Fibroblast of gingiva (primary cell): ENCODE results near the gene RPL15.

ENCODE experiments used
- DNase-seq: peaks from one replicate; pipeline ENCODE4 v3.0.0-alpha.2; 2011; ENCODE audit warnings: low read depth

Gene RPL15

DNA sequence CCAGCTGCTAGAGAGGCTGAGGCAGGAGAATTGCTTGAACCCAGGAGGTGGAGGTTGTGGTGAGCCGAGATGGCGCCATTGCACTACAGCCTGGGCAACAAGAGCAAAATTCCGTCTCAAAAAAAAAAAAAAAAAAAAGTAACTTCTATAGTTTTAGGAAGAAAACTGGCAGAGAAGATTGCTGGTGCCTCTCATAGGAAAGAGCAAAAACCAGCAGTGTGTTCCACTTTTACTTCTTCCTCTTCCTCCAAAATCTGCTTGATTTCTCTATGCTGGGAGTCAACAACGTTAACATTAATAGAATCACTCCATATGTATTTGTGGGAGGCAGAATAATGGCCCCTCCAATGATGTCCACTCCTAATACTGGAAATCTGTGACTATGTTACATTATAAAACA is 15.6 kb downstream of the RPL15 start:
- no peak for DNase-seq

DNA sequence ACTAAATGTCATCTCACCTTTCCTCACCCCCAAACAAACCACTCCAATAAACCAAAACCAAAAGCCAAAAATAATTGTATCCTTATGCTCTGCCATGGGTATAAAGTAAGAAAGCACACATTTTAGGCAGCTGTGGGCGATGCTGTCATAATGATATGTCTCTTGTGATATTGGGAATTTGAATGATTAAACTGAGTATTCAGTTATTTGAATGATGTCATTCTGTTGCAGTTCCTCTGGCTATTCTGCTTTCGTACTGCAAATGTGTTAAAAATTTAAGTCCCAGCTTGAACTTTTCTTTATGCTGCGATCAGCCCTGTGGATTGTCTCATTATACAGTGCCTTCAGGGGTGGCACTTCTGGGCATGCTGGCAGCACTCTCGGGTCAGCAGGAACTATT is 17.3 kb downstream of the RPL15 start:
- no peak for DNase-seq

DNA sequence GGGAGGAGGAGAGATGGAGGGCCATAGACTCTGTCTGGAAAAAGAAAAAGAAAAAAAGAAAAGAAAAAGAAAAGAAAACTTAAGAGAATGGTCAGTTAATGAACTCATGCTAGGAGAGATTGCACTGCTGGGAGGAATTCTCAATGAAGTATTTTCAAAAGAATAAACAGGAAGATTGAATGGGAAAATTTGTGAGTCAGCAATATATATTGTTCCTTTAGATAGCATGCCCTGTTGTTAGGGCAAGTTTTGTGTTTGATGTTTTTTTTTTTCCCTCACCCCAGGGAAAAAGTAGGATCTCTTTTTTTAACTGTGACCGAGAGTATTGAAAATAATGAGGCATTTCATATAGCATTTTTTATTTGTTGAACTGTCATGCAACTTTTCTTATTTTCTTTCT is 20.4 kb downstream of the RPL15 start:
- DNase-seq: no peak

DNA sequence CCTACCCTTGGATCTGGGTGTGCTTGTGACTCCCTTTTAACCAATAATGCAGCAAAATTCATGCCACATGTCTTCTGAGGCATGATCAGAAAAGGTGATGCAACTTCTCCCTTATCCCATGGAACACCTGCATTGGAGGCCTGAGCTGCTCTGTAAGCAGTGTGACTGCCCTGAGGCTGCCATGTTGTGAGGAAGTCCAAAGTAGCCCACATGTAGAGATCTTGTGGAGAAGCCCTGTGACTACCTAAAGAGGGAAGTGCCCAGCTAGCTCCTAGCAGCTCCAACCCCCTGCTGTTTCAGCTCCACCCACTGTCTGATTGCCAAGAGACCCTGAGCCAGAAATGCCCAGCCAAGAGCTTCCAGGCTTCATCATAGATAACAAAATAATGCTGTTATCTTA is 21.8 kb downstream of the RPL15 start:
- DNase-seq: no peak

DNA sequence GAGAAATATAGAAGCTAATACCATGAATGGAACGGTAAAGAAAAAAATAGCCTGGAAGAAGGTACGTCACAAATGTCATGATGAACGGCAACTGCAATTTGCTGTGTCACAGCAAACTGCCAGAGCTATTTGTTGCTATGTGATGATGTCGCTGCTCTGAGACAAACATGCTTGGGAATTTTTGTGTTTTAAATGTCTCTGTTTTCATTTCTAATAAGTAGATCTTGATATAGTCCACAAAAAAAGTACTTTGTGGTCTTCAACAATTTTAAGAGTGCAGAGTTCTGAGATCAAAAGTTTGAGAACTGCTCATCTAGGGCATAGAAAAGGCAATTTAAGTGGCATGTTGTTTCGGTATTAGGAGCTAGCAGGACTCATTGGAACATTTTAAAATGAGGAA is 23.8 kb downstream of the RPL15 start:
- DNase-seq: no peak

DNA sequence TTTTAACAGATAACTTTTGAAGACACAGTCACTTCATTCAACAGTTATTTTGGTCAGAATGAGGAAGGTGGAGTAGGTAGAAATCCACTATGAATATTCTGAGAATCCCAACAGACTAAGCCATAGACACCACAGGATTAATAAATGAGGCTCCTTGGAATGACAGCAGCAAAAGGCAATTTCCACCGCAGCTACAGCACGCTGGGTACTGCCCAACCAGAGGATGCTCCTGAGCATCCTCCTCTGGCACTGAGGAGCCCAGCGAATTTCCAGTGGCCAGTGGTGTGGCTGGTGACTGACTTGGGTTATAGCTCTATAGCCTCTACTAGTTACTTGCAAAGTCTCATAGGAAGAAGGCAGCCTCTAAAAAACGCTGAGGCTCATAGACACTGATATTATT is 24.5 kb downstream of the RPL15 start:
- DNase-seq: no peak

DNA sequence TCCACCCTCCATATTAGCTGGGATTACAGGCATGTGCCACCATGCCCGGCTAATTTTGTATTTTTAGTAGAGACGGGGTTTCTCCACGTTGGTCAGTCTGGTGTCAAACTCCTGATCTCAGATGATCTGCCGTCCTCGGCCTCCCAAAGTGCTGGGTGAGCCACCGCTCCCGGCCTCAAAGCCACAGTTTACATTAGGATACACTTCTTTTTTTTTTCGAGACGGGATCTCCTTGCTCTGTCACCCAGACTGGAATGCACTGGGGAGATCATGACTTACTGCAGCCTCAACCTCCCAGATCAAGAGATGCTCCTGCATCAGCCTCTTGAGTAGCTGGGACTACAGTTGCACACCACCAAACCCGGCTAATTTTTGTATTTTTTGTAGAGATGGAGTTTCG is 25.6 kb downstream of the RPL15 start:
- no peak for DNase-seq

DNA sequence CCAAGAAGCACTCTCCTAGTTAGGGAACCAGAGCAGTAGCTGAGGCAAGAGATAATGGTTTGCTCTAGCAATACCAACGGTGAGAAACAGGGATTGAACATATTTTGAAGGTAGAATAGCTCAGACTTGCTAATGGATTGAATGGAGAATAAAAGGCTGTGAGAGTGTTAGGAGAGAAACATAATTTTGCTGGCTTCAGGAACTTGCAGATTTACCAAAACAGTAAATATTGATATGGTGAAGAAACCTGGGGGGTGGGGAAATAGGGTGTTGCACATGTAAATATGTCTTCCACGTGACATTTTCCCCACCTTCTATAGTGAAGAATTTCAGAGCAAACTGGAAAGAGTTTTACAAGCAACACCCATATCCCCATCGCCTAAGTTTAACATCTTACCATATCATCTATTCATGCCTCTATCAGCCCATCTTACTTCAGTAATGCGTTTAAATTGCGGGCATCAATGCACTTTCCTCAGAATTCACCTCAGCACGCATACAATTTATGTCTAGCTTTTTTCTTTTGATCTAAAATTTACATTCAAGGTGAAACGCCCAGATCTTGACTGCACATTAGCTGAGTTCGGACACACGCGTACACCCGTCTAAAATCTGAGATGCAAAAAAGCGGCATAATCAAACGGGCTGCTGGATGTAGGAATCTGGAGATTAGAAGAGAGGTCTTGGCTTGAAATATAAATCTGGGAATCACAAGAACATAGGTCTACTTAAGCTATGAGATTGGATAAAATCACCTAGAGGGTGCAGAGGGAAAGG is 27.3 kb downstream of the RPL15 start:
- DNase-seq: no peak

DNA sequence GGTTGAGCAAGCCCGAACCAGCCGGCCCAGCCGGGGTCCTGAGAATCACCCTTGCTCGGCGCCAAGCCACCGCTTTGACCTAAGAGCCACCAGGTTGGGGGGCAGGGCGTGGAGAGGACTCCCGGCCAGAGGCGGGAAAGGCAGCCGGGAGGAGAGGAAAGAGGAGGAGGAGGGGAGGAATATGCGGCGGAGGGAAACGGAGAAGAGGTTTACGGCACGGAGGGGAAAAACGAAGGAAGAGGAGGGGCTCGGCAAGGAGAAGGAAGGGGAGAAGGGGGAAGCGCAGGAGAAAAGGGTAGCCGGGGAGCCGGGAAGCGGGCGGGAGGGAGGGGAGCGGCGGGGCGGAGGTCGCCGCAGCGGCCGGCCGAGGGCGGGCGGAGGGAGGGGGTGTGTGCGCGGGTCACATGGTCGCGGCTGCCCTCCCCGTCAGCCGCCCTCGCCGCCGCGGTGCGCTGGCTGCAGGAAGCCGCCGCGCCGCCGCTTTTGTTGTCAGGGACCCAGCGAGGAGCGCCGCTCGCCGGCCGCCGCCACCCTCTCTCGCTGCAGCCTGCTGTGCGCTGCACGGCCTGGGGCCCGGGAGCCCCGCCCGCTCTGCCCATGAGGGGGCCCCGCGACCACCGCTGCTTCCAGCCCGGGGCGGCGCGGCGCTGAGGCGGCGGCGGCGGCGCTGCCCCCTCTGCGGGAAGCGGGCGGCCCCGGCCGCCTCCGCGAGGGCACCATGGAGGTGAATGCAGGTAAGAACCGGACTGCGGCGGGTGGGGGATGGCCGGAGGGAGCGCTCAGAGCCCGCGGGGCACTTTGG is 28.1 kb downstream of the RPL15 start, which contains the start of gene NR1D2:
Gene NR1D2 (plus strand): TSS at position 426 of the 802 bp plus-strand sequence. CDS start 293 bp downstream, at position 719.
- peak; percentile 75 for DNase-seq

DNA sequence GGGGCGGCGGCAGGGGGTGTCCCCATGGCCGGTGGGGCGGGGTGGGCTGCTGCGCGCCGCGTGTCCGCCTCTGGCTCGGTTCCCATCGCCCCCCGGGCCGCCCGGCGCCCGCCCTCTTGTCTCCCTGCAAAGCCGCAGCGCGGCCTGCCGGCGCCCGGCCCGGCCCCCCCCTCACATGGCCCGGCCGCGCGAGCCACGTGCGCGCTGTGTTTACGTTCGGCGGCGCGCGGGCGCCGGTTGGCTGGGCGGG is 28.7 kb downstream of the RPL15 start:
- DNase-seq: no peak

DNA sequence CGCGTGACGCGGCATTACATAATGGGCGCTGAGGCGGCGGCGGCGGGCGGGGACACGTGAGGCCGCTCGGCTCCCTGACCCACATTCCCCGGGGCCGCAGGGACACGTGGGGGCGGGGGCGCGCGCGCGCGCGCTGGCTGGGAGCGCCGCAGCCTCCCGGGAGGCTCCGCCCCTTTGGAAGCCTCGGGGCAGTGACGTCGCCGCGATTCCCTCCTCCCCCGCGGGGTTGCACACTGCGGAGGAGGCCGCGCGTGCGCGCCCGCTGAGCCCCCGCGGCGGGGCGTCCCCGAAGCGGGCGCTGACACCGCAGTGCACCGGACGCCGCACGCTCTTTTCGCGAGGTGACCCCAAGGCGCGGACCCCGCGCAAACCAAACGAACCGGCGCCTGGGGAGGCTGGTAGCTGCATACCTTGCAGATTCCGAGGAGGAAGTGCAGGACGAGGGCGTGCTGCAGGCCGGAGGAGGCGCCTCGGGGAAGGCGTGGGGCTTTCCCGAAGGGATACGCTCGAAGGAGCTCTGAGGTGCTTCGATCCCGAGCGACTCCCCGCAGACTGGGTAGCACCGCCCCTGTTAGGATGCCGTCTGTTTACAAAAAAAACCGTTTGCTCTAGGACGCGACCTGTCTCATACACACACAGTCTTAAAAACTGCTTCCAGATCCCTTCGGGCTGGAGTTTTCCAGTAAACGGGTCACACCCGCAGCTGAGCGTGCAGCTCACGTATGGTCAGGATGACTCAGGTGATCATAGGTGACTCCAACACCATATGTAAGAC is 29.2 kb downstream of the RPL15 start:
- peak; percentile 97 for DNase-seq

DNA sequence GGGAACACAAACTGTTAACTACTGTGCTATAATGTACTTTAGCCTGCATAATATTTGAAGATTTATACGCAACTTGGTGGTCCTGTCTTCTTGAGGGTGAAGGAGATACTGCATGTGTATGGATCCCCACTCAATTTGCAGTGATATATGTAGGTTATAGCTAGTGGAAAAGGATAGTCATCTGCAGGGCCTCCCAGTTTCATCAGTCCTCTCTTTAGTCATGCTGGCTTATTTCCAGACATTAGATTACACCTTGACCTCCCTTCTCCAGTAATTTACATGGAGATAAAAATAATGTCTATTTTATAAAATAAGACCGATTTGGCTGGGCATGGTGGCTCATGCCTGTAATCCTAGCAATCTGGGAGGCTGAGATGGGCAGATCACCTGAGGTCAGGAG is 31.8 kb downstream of the RPL15 start:
- no peak for DNase-seq

DNA sequence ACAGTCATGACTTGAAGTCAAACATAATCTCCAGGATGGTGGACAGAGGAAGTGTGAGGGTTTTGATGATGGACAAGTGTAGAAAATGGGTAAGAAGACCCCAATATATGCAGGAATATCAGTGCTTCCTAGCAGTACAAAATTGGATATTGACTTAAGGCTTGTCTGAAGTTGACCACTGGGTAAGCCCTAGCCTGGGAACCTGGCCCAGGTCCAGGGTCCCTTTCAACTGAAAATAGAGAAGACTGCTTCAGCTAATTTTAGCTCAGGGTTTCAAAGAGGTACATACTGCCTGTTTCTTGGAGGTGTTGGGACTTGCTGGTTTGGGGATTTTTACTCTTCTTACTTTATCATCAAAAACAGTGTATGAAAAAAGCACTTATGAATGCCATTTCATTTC is 32.9 kb downstream of the RPL15 start:
- no peak for DNase-seq

DNA sequence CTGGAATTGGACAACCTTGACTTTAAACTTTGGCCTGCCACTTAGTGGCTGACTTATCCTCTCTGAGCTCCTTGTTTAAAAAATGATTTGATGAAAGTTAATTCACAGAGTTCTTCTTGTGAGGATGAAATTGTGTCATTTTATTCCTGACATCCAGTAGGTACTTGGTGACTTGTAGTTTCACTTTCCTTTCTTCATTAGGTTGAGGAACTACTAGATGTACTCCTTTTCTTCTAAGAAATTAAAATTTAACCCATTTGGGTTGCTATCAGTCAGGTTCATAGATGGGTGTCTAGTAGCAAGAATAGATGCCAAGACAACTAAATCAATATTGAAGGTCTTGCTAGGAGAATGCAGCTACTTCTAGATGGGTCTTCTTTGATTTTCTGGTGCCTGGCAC is 33.4 kb downstream of the RPL15 start:
- DNase-seq: no peak

DNA sequence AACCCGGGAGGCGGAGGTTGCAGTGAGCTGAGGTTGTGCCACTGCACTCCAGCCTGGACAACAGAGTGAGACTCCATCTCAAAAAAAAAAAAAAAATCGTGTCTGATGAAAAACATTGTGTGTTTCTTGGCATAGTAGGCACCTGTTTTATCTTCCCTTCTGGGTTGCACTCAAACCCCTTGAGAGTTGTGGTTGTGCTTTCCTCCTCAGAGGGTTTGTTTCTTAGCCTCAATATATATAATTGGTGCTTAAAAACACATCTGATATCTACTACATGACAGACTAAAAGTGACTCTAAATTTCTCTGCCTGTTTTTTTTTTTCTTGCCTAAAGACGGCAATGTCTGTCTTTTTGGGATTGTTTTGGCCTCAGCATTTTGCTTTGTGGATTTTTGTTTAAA is 35.7 kb downstream of the RPL15 start:
- DNase-seq: no peak

DNA sequence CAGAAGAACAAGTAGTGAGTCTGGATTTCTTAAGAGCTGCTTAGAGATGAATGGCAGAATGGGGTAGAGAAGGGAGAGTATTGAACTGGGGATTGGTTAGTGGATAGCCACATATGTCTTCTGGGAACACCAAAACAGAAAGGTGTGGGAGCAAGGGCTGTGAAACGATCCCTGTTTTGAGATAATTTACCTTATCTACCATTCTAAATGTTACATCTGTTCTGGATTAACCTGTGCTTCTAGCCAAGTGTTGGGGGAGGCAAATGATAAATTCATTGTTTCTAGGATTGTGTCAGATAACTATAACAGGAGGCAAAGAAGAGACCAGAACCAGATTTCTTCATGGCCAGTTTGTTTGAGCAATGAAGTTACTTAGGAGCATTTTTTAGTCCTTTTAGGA is 36.6 kb downstream of the RPL15 start:
- no peak for DNase-seq

DNA sequence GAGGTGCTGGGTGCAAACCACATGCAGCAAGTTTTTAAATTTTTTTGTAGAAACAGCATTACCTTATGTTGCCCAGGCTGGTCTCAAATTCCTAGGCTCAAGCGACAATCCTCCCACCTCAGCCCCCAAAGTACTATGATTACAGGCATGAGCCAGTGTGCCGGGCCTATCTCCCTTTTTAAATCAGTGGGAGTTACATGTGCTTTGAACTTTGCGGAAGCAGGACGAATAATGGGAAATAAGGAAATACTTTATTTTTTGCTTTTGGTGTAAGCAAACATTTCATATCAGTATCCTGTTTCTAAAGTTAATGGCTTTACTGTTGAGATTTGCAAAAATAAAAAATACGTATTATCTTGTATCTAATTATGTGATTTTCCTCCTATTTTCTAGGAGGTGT is 37.2 kb downstream of the RPL15 start:
- DNase-seq: no peak

DNA sequence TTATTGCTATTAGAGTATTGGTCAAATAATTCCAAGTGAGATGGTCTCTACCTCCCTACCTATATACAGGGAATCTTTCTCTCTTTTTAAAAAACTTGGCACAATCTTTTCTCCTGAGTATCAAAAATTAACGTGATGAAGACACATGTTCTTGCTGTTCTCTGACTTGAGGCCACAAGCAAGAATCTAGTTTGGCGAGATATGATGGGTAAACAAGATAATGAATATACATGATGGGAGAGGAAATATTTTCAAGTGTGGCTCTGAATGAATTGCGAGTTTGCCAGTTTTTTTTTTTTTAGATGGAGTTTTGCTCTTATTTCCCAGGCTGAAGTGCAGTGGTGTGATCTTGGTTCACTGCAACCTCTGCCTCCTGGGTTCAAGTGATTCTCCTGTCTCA is 39.8 kb downstream of the RPL15 start:
- no peak for DNase-seq

DNA sequence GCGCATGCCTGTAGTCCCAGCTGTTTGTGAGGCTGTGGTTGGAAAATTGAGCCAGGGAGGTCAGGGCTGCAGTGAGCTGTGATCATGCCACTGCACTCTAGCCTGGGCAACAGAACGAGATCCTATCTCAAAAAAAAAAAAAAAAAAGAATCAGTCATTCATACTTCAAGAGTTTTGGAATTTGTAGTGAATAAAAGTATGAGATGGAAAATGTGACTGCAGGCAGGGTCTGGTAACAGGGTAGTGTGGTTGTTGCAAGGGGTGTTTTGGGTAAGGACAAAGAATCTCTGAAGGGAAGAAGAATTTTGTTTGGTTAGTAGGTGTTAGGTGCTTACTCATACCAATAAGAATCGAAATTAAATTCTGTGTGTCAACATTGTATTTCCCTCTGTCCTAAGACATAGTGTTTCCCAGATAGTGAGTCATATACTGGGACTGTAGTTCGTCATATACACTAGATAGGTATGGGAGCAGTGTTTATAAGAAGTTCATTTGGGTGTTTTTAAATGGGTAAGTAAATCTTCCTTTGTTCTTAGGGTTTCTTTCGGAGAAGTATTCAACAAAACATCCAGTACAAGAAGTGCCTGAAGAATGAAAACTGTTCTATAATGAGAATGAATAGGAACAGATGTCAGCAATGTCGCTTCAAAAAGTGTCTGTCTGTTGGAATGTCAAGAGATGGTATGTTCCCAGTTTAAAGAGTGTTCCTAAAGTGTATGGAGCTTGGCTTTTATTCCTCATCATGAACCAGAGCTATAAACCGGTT is 42.4 kb downstream of the RPL15 start:
- peak; percentile 66 for DNase-seq

DNA sequence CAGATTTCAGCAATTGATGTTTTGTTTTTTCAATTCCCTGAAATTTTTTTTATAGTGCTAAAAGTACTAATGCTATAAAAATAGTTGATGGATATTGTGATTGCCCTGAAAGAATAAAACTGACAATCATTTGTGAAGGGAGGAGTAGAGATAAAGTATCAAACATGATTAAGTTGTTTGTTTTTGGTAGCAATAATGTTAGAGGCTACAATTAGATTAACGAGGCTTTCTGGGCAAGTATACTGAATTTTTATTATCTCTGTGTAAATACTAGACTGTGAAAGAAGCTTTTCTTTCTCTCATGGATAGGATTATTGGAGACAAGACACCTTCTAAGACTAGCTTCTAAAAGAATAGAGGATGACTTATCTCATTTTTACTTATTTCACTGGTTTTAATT is 43.7 kb downstream of the RPL15 start:
- no peak for DNase-seq

DNA sequence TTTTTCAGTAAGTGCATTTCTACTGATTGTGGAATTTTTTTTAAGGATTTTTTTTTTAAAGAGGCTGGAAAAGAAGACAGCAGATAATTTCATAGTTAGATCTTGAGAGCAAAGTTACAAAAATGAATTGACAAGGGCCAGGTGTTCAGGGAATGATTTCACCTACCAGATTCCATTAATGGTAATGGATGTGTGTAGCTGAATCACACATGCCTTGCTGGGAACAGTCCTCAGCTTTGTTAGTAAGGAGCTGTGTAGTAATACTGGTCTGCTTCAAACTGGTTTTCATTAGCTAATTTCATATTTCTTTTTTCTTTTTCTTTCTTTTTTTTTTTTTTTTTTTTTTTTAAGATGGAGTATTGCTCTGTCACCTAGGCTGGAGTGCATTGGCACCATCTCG is 44.1 kb downstream of the RPL15 start:
- DNase-seq: no peak

DNA sequence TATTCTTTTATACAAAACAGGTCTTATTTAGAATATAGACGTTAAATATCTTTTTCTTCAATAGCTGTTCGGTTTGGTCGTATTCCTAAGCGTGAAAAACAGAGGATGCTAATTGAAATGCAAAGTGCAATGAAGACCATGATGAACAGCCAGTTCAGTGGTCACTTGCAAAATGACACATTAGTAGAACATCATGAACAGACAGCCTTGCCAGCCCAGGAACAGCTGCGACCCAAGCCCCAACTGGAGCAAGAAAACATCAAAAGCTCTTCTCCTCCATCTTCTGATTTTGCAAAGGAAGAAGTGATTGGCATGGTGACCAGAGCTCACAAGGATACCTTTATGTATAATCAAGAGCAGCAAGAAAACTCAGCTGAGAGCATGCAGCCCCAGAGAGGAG is 45.0 kb downstream of the RPL15 start:
- DNase-seq: no peak
